ENCODE data around the gene FEN1. TPM values are rescaled to one million over a fixed set of nuclear protein-coding genes. Genes with fewer than 3 reads are reported as not detected.

FEN1 gene
- total and polyA plus RNA-seq, 2 of the 8 experiments (the other 6 are each of a cell fraction or from before 2014, with no cell fraction given), result 52.6 to 86.1 TPM

DNA sequence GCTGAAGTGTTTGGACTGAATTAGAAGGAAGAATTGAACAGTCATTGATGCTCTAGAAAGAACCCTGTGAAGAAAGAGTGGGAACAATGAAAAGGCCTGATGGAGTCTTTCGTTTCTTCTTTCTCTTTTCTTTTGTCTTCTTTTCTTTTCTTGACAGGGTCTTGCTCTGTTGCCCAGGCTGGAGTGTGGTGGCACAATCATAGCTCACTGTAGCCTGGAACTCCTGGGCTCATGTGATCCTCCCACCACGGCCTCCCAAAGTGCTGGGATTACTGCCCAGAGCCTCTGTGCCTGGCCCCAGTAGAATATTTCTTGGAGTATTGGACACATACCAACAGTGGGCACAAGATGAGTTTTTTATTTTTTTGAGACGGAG is 1.1 kb downstream of the FEN1 start (continued):
- TF ChIP-seq TAF7 (optimal IDR thresholded peaks at IDR 0.05; ENCODE audit: borderline replicate concordance, low read depth, low read length) (no peak), SUZ12 (IDR thresholded peaks at IDR 0.05; ENCODE audit: low read length) (no peak), KDM1A (IDR thresholded peaks at IDR 0.05; ENCODE audit: borderline replicate concordance, low read length) (no peak), CBX5 (IDR thresholded peaks at IDR 0.05; ENCODE audit: low read depth, low read length) (no peak), CHD7 (IDR thresholded peaks at IDR 0.05; ENCODE audit: insufficient replicate concordance, low read length) (no peak), POLR2AphosphoS5 (IDR thresholded peaks at IDR 0.05; ENCODE audit: low read depth, low read length) (no peak)
